Measurements from ENCODE around the gene C3orf33. TPM values are rescaled to one million over a fixed set of nuclear protein-coding genes. Genes with fewer than 3 reads are reported as not detected.

The C3orf33 gene
- total and polyA plus RNA-seq, 9 of the 15 experiments (the other 6 are each of a cell fraction or from before 2014, with no cell fraction given): 4.1 to 10.2 (median 6.0) TPM

GRCh38 chr3:155805802-155806618 is at the start of gene C3orf33 (continued):
- peak; percentile 64 for TF ChIP-seq CREB3L1 (IDR thresholded peaks at IDR 0.05; ENCODE audit: borderline replicate concordance, low read depth)
- TF ChIP-seq ZNF668 (CRISPR knock-in tag; IDR thresholded peaks at IDR 0.05): no peak
- TF ChIP-seq IRF1 (CRISPR knock-in tag; IDR thresholded peaks at IDR 0.05; ENCODE audit: borderline replicate concordance): no peak
- TF ChIP-seq CBFB (CRISPR knock-in tag; IDR thresholded peaks at IDR 0.05): no peak
- no peak; the same call in 1 of the 2 replicates for TF ChIP-seq ZNF175 (CRISPR knock-in tag; IDR thresholded peaks at IDR 0.05; ENCODE audit: low read depth)
- no peak for TF ChIP-seq ZNF311 (CRISPR knock-in tag; IDR thresholded peaks at IDR 0.05)
- no peak for TF ChIP-seq TEAD4 (IDR thresholded peaks at IDR 0.05; ENCODE audit: low read length)
- TF ChIP-seq TEAD4 (CRISPR knock-in tag; IDR thresholded peaks at IDR 0.05; ENCODE audit: borderline replicate concordance): no peak
- no peak for TF ChIP-seq RFX1 (IDR thresholded peaks at IDR 0.05)
- TF ChIP-seq HMGN3 (IDR thresholded peaks at IDR 0.05; ENCODE audit: borderline replicate concordance, extremely low read depth, insufficient read length, low read depth, low read length): peak; percentile 72
- TF ChIP-seq NR0B1 (IDR thresholded peaks at IDR 0.05; ENCODE audit: partially characterized antibody): no peak
- no peak for TF ChIP-seq CREB5 (CRISPR knock-in tag; IDR thresholded peaks at IDR 0.05)
- TF ChIP-seq ZNF384 (IDR thresholded peaks at IDR 0.05; ENCODE audit: low read depth, low read length): no peak
- TF ChIP-seq MTA1 (IDR thresholded peaks at IDR 0.05; ENCODE audit: borderline replicate concordance): no peak
- peak; percentile 69 for TF ChIP-seq PHF20 (IDR thresholded peaks at IDR 0.05; ENCODE audit: partially characterized antibody)
- no peak for TF ChIP-seq SMARCE1 (IDR thresholded peaks at IDR 0.05)
- peak; percentile 50 for TF ChIP-seq RBBP5 (IDR thresholded peaks at IDR 0.05; ENCODE audit: borderline replicate concordance, insufficient read depth, low read length, poor library complexity, severe bottlenecking)
- TF ChIP-seq PML (IDR thresholded peaks at IDR 0.05; ENCODE audit: low read length): peak; percentile 39; the same call in 1 of the 2 replicates
- TF ChIP-seq FOXA3 (CRISPR knock-in tag; conservative IDR thresholded peaks at IDR 0.05 in 1 of 2, IDR thresholded peaks at IDR 0.05 in 1 of 2): no peak
- no peak for TF ChIP-seq NKRF (IDR thresholded peaks at IDR 0.05; ENCODE audit: borderline replicate concordance)
- no peak for TF ChIP-seq TSC22D4 (tag; IDR thresholded peaks at IDR 0.05)
